Lower leg skin (tissue), 4 donors: ENCODE measurements around the gene RAP1GAP2. TPM values are rescaled to one million over a fixed set of nuclear protein-coding genes. Genes with fewer than 3 reads are reported as not detected.

ENCODE experiments used
- DNase-seq, 2 donors: peaks; one replicate each; pipeline ENCODE4 v3.0.0-alpha.2; 2019; ENCODE audit warnings: low spot score in 2 of 2
- H3K4me3 ChIP-seq: fragments of 200-600 bp; sonication (generic); 2 replicates; pipeline ENCODE4 v1.5.1; 2017; ENCODE audit warnings: mild to moderate bottlenecking, low read depth; ENCODE audit not compliant: poor library complexity, severe bottlenecking
- POLR2A ChIP-seq, 2 donors: fragments of 450-650 bp; IDR thresholded peaks; one replicate each; pipeline ENCODE4 v1.6.1; 2016 to 2017; ENCODE audit warnings: antibody characterized with exemption in 2 of 2, mild to moderate bottlenecking in 1 of 2, moderate library complexity in 1 of 2
- WGBS, 2 donors: methylation state at CpG; one replicate each; pipeline ENCODE4 v1.1.5; 2018; 5-methylcytosine and 5-hydroxymethylcytosine counted together
- intact Hi-C: fragments of 100-400 bp; cut with DNase I; formaldehyde crosslinking; loops from one replicate; pipeline ENCODE4 v1.15.0; 2023; ENCODE audit warnings: low total_unique reads
- total RNA-seq, 4 donors: library from RNA; depleted of rRNA; stranded (reverse); fragments of >200 nt; gene quantifications; one replicate each; pipeline ENCODE4 v1.1.0, GENCODE V29; 2016
- TF ChIP-seq, protein P1 (sequence below), 3 donors: fragments of 450-650 bp; IDR thresholded peaks; one replicate each; pipeline ENCODE4 v1.5.1; 2016; ENCODE audit warnings: antibody characterized with exemption in 3 of 3, mild to moderate bottlenecking in 3 of 3, moderate library complexity in 2 of 3

Gene RAP1GAP2
- total RNA-seq, 4 donors from 2014 or later: 9.2 to 15.3 (median 12.8) TPM

DNA sequence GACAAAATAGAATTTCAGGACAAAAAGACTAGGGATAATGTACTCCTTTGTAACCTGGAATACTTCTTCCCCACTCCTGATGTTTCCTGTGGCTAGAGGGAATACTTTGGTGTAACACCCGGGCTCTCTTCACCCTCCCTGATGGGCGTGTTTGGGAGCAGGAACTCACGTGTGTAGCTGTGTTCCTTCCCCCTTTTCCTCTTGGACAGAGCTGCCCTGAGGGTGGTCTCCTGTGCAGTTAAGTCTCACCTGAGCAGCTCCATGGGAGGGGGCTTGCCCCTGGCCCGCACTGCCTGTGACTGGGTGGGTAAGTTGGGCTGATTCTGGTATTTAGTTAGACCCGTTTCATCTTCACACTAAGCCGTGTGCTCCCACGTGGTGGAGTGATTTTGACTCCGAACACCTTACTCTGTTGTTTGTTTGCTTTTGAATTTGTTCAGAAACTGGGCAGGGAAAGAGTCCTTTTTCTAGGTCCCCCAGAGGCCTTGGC lies 179.3 kb downstream of the RAP1GAP2 start:
- no peak overlapping the region for H3K4me3 ChIP-seq
- DNase-seq: peak in 1 of 2 donors; percentile 70
- no peak for TF ChIP-seq POLR2A (IDR thresholded peaks at IDR 0.05)
- TF ChIP-seq, protein P1, sequence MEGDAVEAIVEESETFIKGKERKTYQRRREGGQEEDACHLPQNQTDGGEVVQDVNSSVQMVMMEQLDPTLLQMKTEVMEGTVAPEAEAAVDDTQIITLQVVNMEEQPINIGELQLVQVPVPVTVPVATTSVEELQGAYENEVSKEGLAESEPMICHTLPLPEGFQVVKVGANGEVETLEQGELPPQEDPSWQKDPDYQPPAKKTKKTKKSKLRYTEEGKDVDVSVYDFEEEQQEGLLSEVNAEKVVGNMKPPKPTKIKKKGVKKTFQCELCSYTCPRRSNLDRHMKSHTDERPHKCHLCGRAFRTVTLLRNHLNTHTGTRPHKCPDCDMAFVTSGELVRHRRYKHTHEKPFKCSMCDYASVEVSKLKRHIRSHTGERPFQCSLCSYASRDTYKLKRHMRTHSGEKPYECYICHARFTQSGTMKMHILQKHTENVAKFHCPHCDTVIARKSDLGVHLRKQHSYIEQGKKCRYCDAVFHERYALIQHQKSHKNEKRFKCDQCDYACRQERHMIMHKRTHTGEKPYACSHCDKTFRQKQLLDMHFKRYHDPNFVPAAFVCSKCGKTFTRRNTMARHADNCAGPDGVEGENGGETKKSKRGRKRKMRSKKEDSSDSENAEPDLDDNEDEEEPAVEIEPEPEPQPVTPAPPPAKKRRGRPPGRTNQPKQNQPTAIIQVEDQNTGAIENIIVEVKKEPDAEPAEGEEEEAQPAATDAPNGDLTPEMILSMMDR (IDR thresholded peaks at IDR 0.05): no peak
- intact Hi-C loops: no loop called here
- WGBS, 2 donors: 46 to 53% methylated on average over 8 of the region's 8 CpGs

DNA sequence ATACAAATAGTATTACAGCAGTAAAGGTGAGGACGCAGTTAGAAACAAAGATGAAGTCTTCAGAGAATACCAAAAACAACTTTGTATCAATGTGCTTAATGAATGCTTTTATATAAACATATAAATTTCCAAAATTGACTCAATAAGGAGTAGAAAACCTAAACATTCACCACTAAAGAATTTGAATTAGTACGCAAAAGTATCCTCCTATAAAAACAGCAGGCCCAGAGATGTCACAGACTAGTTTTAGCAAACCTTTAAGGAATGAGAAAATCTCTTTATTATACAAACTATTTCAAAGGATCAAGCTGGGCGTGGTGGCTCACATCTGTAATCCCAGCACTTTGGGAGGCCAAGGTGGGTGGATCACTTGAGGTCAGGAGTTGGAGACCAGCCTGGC lies 180.9 kb downstream of the RAP1GAP2 start:
- H3K4me3 ChIP-seq: no peak overlapping the region
- peak in 1 of 2 donors; percentile 15 for DNase-seq
- intact Hi-C loops: no loop called here
- WGBS, 2 donors: 94% methylated on average over 3 of the region's 3 CpGs
- TF ChIP-seq POLR2A (IDR thresholded peaks at IDR 0.05): no peak
- TF ChIP-seq, protein P1 (IDR thresholded peaks at IDR 0.05): no peak

DNA sequence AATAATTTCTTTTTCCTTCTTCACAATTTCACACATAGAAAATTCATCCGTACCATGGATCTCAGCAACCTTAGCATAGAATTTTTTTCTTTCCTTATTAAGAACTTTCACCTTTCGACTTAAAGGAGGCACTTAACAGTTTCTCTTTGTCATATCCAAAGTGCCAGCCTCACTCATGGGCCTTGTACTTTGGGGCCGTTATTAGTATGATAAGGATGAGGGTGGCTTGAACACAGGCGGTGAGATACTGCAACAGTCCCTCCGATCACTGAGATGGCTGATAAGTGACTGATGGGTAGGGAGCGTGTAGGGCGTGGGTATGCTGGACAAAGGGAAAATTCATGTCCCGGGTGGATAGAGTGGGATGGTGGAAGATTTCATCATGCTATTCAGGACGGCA lies 181.9 kb downstream of the RAP1GAP2 start:
- intact Hi-C loops: no loop called here
- no peak for DNase-seq
- no peak overlapping the region for H3K4me3 ChIP-seq
- TF ChIP-seq POLR2A (IDR thresholded peaks at IDR 0.05): no peak
- TF ChIP-seq, protein P1 (IDR thresholded peaks at IDR 0.05): no peak
- 85% methylated on average over 9 of the region's 9 CpGs for WGBS, 2 donors

DNA sequence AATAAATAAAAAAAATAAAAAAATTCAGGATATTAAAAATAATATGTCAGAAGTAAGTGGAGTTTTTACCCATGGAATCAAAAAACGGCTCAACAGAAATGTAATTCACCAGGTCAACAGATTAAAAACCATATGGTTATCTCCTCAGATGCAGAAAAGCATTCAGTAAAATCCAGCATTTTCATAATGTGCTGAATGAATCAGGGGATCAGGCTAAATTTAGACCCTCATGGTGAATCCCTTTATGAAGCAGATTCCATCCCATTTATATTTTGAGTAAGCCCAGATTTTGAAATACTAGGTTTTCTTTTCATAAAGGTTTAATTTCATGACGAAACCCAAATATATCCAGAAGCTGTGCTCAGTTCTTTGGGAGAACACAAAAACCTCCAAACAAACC lies 182.8 kb downstream of the RAP1GAP2 start:
- 86 to 90% methylated on average over 2 of the region's 2 CpGs for WGBS, 2 donors
- no peak for DNase-seq
- TF ChIP-seq, protein P1 (IDR thresholded peaks at IDR 0.05): no peak
- TF ChIP-seq POLR2A (IDR thresholded peaks at IDR 0.05): no peak
- intact Hi-C loops: no loop called here
- no peak overlapping the region for H3K4me3 ChIP-seq

DNA sequence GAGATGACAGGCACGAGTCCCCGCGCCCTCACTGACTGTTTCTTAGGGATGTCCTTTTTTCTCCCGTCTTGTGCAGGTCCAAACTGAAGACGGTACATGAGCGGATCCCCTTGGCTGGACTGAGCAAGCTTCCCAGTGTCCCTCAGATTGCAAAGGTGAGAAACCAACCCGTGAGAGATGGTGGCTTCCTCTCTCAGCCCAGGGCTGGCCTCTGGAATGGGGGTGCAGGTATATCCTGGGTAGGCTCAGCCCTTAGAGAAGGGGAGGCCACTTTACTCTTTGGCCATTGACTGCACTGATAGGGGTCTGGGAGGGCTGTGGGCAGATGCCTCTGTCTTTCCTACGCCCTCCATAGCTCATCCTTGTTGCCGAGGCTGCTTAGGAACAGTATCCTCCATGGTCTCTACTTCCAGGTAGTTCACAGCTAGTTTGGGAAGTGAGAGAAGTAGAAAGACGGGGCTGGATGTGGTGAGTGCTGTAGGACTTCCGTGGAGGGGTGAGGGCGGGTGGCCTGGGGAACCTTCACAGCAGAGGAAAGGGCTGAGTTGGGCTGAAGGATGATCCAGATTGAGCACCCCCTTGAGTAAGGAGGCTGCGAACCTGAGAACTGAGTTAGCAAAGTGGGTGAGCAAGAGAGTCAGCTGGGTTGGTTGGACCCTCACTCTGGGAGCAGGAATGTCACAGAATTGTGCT lies 184.1 kb downstream of the RAP1GAP2 start:
- intact Hi-C loops: no loop called here
- H3K4me3 ChIP-seq: no peak overlapping the region
- WGBS, 2 donors: 96 to 97% methylated on average over 13 of the region's 13 CpGs
- TF ChIP-seq, protein P1 (IDR thresholded peaks at IDR 0.05): no peak
- TF ChIP-seq POLR2A (IDR thresholded peaks at IDR 0.05): no peak
- DNase-seq: no peak

DNA sequence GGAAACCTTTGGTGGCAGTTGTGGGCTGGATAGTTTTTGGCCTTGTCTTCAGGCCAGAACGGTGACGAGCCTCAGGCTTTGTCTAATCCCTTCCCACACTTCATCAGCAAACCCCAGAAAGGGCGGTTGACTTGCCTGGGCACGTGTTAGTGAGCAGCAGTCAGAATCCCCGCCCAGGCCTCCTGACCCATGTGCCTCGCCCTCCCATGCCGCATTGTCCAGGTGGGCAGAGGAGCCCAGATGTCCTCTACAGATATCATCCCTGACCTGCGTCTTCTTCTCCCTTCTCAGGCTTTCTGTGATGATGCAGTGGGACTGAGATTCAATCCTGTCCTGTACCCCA lies 184.6 kb downstream of the RAP1GAP2 start:
- WGBS, 2 donors: 75 to 80% methylated on average over 8 of the region's 8 CpGs
- intact Hi-C loops: no loop called here
- peak in 1 of 2 donors; percentile 57 for DNase-seq
- H3K4me3 ChIP-seq: no peak overlapping the region
- no peak for TF ChIP-seq POLR2A (IDR thresholded peaks at IDR 0.05)
- TF ChIP-seq, protein P1 (IDR thresholded peaks at IDR 0.05): no peak
